ENCODE measurements around the gene PPP1R14C.

GRCh38 chr6:150183966-150184365, 41.1 kb downstream of the PPP1R14C start:
- TF ChIP-seq ZFP30 (CRISPR knock-in tag; IDR thresholded peaks at IDR 0.05) (no peak), RARB (CRISPR knock-in tag; IDR thresholded peaks at IDR 0.05) (no peak), PATZ1 (CRISPR knock-in tag; IDR thresholded peaks at IDR 0.05; ENCODE audit: borderline replicate concordance) (no peak), CSDC2 (CRISPR knock-in tag; IDR thresholded peaks at IDR 0.05) (no peak), ZFP3 (CRISPR knock-in tag; IDR thresholded peaks at IDR 0.05) (no peak), ZC3H10 (CRISPR knock-in tag; IDR thresholded peaks at IDR 0.05) (no peak), POU6F1 (CRISPR knock-in tag; IDR thresholded peaks at IDR 0.05; ENCODE audit: borderline replicate concordance, low read depth) (no peak), GLIS3 (CRISPR knock-in tag; IDR thresholded peaks at IDR 0.05) (no peak)
